Sigmoid colon (tissue), 4 donors: ENCODE results near the gene SH2D7.

ENCODE experiments used
- CTCF ChIP-seq, 4 experiments: fragments of 450-650 bp in 3 of 4; fragments of 200-600 bp in 1 of 4; IDR thresholded peaks; one replicate each; pipeline ENCODE4 v1.5.1; 2016 to 2019; ENCODE audit warnings: antibody characterized with exemption in 4 of 4, mild to moderate bottlenecking in 3 of 4, moderate library complexity in 2 of 4
- POLR2AphosphoS5 ChIP-seq, 4 donors: sonication (generic); formaldehyde crosslinking; IDR thresholded peaks; one replicate each; pipeline ENCODE4 v1.6.1; 2017; ENCODE audit warnings: antibody characterized with exemption in 4 of 4

DNA sequence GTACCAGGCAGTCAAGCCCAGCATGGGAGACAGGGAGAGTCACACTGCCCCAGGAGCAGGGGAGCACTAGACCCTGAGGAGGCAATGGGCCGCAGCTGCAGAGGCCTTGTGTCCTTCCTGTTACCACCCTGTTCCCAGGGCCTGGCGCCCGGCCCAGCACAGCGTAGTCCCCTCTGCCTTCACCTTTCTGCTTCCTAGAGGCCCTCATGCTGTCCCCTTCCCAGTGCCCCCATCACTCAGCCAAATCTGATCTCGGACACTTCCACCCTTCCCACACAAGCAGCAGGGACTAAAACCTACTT, 8.0 kb upstream of the SH2D7 start:
- TF ChIP-seq CTCF (IDR thresholded peaks at IDR 0.05) (no peak), POLR2AphosphoS5 (IDR thresholded peaks at IDR 0.05) (no peak)
